ENCODE data around the gene RAB5B.
A peak's percentile ranks its signal among the peaks of the same experiment; 100 is the strongest.

Gene RAB5B

GRCh38 chr12:55942055-55942454 is 31.8 kb upstream of the RAB5B start:
- no peak overlapping the region for H3K4me3 ChIP-seq (ENCODE audit: low read length)
- no peak for TF ChIP-seq CTCF (conservative IDR thresholded peaks at IDR 0.05; ENCODE audit: low read depth, low read length)

GRCh38 chr12:55942577-55943136 is 31.2 kb upstream of the RAB5B start:
- H3K4me3 ChIP-seq (ENCODE audit: low read length): no peak overlapping the region
- no peak for TF ChIP-seq CTCF (conservative IDR thresholded peaks at IDR 0.05; ENCODE audit: low read depth, low read length)
- DNase-seq (ENCODE audit: low read depth): no peak

More at GRCh38 chr12:55942055-55942454, 31.8 kb upstream of the RAB5B start:
- DNase-seq (ENCODE audit: low read depth): no peak

- no peak overlapping the region for H3K4me3 ChIP-seq (ENCODE audit: low read length)
- TF ChIP-seq CTCF (conservative IDR thresholded peaks at IDR 0.05; ENCODE audit: low read depth, low read length): no peak
- no peak for DNase-seq (ENCODE audit: low read depth)
Observed at GRCh38 chr12:55946553-55946952, 27.3 kb upstream of the RAB5B start.

- no peak for DNase-seq (ENCODE audit: low read depth)
- TF ChIP-seq CTCF (conservative IDR thresholded peaks at IDR 0.05; ENCODE audit: low read depth, low read length): no peak
- no peak overlapping the region for H3K4me3 ChIP-seq (ENCODE audit: low read length)
Observed at GRCh38 chr12:55955344-55955743, 18.5 kb upstream of the RAB5B start.

GRCh38 chr12:55955800-55956508 is 17.9 kb upstream of the RAB5B start:
- peak; percentile 68 for TF ChIP-seq CTCF (conservative IDR thresholded peaks at IDR 0.05; ENCODE audit: low read depth, low read length)
- no peak for DNase-seq (ENCODE audit: low read depth)
- no peak overlapping the region for H3K4me3 ChIP-seq (ENCODE audit: low read length)

GRCh38 chr12:55957106-55957859 is 16.6 kb upstream of the RAB5B start:
- H3K4me3 ChIP-seq (ENCODE audit: low read length): no peak overlapping the region
- TF ChIP-seq CTCF (conservative IDR thresholded peaks at IDR 0.05; ENCODE audit: low read depth, low read length): no peak
- no peak for DNase-seq (ENCODE audit: low read depth)
